ENCODE results near the gene TMEM181. TPM values are rescaled to one million over a fixed set of nuclear protein-coding genes. Genes with fewer than 3 reads are reported as not detected.

TMEM181 gene
- polyA plus RNA-seq, 1 of the 3 experiments (the other 2 are of a cell fraction): 19.5 TPM

DNA sequence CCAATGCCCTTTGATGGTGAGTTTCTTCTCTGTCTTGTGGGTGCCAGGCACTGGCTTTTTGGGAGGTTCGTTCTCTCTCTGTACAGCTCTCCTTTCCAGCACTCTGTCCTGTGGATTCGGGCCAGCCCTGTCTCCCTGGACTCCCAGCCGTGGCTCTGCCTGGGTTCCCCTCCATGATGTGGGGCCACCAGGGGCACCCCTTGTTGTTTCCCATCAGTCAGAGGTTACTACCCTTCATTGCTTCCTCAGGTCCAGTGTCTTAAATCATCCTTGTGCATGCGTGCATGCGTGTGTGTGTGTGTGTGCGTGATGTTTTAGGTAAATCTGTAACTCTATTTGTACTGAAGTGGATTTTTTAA is 44.1 kb downstream of the TMEM181 start:
- no peak overlapping the region for H2AFZ ChIP-seq (ENCODE audit: low read depth)
- H3K9me2 ChIP-seq: no peaks in the 10 kb centered on the region
- no peaks in the 10 kb centered on the region for H3K9me3 ChIP-seq
- H3K4me3 ChIP-seq (ENCODE audit: low read depth in 2 of 2, low read length in 1 of 2): no peak overlapping the region
- no peaks in the 10 kb centered on the region for H4K20me1 ChIP-seq (ENCODE audit: insufficient read depth)
- peaks cover 34 to 36% of the 10 kb centered on the region in 2 experiments for H3K36me3 ChIP-seq (replicated peaks in 1 of 2; ENCODE audit: control insufficient read depth in 1 of 2, insufficient read depth in 2 of 2, low read length in 1 of 2)
- H3F3A ChIP-seq (replicated peaks; ENCODE audit: insufficient read depth): no peaks in the 10 kb centered on the region
- H3K4me2 ChIP-seq: no peak overlapping the region
- H3K9ac ChIP-seq: no peak overlapping the region
- CTCF ChIA-PET: interaction anchor here (0.8 to 4.0 kb wide), 19 partner anchors 10 to 391 kb away, joined by 3 to 28 read pairs (median 5); partner anchors contain the start of gene DYNLT1
- POLR2A ChIA-PET: interaction anchor here (0.6 to 0.8 kb wide), 2 partner anchors 383 to 1659 kb away, joined by 4 to 9 read pairs; no protein-coding TSS in a partner anchor
- DNase-seq: peak; percentile 44
- no peaks in the 10 kb centered on the region for H3K27me3 ChIP-seq (ENCODE audit: insufficient read depth)
- WGBS (ENCODE audit: low lambda C conversion rate): 87% methylated on average over 6 of the region's 6 CpGs
- peaks cover 0 to 15% of the 10 kb centered on the region in 2 experiments; a peak in 2 of 4 replicates for H3K4me1 ChIP-seq (ENCODE audit: control insufficient read depth in 1 of 2, insufficient read depth in 2 of 2, low read depth in 1 of 2, low read length in 1 of 2)
- H3K27ac ChIP-seq (ENCODE audit: low read depth in 2 of 2, low read length in 1 of 2): peak overlapping the region in 1 of 2 experiments; percentile 64; a peak in 2 of 4 replicates
- peaks cover 10% of the 10 kb centered on the region; the same call in 1 of the 2 replicates for H3K79me2 ChIP-seq (ENCODE audit: insufficient read depth)
- TF ChIP-seq MXI1 (IDR thresholded peaks at IDR 0.05; ENCODE audit: low read depth, low read length) (no peak), EP300 (IDR thresholded peaks at IDR 0.05; ENCODE audit: borderline replicate concordance in 1 of 2, low read depth in 1 of 2, low read length in 1 of 2) (no peak), SMC3 (IDR thresholded peaks at IDR 0.05; ENCODE audit: low read depth, low read length) (no peak), YY1 (IDR thresholded peaks at IDR 0.05; ENCODE audit: low read depth) (no peak), FOXJ3 (CRISPR knock-in tag; IDR thresholded peaks at IDR 0.05) (no peak)
- TF ChIP-seq, protein P1, sequence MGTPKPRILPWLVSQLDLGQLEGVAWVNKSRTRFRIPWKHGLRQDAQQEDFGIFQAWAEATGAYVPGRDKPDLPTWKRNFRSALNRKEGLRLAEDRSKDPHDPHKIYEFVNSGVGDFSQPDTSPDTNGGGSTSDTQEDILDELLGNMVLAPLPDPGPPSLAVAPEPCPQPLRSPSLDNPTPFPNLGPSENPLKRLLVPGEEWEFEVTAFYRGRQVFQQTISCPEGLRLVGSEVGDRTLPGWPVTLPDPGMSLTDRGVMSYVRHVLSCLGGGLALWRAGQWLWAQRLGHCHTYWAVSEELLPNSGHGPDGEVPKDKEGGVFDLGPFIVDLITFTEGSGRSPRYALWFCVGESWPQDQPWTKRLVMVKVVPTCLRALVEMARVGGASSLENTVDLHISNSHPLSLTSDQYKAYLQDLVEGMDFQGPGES (IDR thresholded peaks at IDR 0.05; ENCODE audit: low read depth, low read length): no peak
- TF ChIP-seq, protein P2, sequence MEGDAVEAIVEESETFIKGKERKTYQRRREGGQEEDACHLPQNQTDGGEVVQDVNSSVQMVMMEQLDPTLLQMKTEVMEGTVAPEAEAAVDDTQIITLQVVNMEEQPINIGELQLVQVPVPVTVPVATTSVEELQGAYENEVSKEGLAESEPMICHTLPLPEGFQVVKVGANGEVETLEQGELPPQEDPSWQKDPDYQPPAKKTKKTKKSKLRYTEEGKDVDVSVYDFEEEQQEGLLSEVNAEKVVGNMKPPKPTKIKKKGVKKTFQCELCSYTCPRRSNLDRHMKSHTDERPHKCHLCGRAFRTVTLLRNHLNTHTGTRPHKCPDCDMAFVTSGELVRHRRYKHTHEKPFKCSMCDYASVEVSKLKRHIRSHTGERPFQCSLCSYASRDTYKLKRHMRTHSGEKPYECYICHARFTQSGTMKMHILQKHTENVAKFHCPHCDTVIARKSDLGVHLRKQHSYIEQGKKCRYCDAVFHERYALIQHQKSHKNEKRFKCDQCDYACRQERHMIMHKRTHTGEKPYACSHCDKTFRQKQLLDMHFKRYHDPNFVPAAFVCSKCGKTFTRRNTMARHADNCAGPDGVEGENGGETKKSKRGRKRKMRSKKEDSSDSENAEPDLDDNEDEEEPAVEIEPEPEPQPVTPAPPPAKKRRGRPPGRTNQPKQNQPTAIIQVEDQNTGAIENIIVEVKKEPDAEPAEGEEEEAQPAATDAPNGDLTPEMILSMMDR (IDR thresholded peaks at IDR 0.05): no peak

DNA sequence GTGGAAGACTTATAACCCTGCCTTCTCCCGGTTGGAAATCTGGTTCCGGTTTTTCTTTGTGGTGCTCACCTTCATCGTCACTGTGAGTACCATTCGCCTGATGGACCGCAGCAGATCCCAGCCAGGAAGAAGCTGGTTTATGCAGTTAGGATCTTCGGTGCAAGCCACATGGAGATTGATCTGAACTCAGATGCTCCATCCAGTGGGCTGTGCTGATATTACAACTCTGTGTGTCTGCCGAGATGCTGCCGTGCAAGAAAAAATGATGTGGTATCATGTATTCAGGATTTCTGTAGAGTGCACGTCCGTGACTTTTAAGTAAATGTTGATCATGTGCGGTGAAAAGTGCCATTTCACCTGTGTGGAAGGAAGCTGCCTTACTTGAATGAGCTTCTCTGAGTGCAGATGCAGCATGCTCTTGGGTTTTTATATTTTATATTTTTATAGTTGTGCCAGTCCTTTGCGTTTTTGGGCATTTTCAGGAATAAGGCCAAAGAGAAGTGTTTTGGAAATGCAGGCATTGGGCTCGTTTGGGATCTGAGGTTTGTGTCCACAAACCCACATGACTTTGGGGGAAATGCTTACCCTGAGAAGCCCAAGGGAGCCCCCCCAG is 45.5 kb downstream of the TMEM181 start:
- H2AFZ ChIP-seq (ENCODE audit: low read depth): no peak overlapping the region
- H3K9me2 ChIP-seq: no peaks in the 10 kb centered on the region
- no peaks in the 10 kb centered on the region for H3K27me3 ChIP-seq (ENCODE audit: insufficient read depth)
- peak; percentile 85 for DNase-seq
- H3F3A ChIP-seq (replicated peaks; ENCODE audit: insufficient read depth): no peaks in the 10 kb centered on the region
- no peak overlapping the region for H3K4me3 ChIP-seq (ENCODE audit: low read depth in 2 of 2, low read length in 1 of 2)
- H3K4me2 ChIP-seq: no peak overlapping the region
- H3K27ac ChIP-seq (ENCODE audit: low read depth in 2 of 2, low read length in 1 of 2): no peak overlapping the region
- peaks cover 0 to 15% of the 10 kb centered on the region in 2 experiments; a peak in 2 of 4 replicates for H3K4me1 ChIP-seq (ENCODE audit: control insufficient read depth in 1 of 2, insufficient read depth in 2 of 2, low read depth in 1 of 2, low read length in 1 of 2)
- H4K20me1 ChIP-seq (ENCODE audit: insufficient read depth): no peaks in the 10 kb centered on the region
- CTCF ChIA-PET: interaction anchor here (0.6 to 4.0 kb wide), 51 partner anchors 9 to 438 kb away, joined by 3 to 28 read pairs (median 4); partner anchors contain the start of genes SYTL3 and TMEM181
- H3K9me3 ChIP-seq: no peaks in the 10 kb centered on the region
- H3K36me3 ChIP-seq (replicated peaks in 1 of 2; ENCODE audit: control insufficient read depth in 1 of 2, insufficient read depth in 2 of 2, low read length in 1 of 2): peaks cover 40 to 45% of the 10 kb centered on the region in 2 experiments
- POLR2A ChIA-PET: interaction anchor here (1.4 kb wide), 1 partner anchor 69 kb away, joined by 6 read pairs; no protein-coding TSS in a partner anchor
- 44% methylated on average over 13 of the region's 13 CpGs for WGBS (ENCODE audit: low lambda C conversion rate)
- no peak overlapping the region for H3K9ac ChIP-seq
- peaks cover 10% of the 10 kb centered on the region; the same call in 1 of the 2 replicates for H3K79me2 ChIP-seq (ENCODE audit: insufficient read depth)
- TF ChIP-seq NRF1 (IDR thresholded peaks at IDR 0.05; ENCODE audit: low read depth, low read length) (no peak), ELF1 (IDR thresholded peaks at IDR 0.05) (no peak), EZH2phosphoT487 (IDR thresholded peaks at IDR 0.05; ENCODE audit: borderline replicate concordance, low read depth) (no peak), GABPA (IDR thresholded peaks at IDR 0.05; ENCODE audit: low read depth) (no peak), RAD21 (IDR thresholded peaks at IDR 0.05; ENCODE audit: low read length) (peak; percentile 79), TCF12 (IDR thresholded peaks at IDR 0.05) (no peak), RXRA (IDR thresholded peaks at IDR 0.05; ENCODE audit: borderline replicate concordance, low read depth) (no peak)
- TF ChIP-seq, protein P1 (IDR thresholded peaks at IDR 0.05; ENCODE audit: low read depth, low read length): no peak
- TF ChIP-seq, protein P2 (IDR thresholded peaks at IDR 0.05): peak; percentile 74
- TF ChIP-seq, protein P3, sequence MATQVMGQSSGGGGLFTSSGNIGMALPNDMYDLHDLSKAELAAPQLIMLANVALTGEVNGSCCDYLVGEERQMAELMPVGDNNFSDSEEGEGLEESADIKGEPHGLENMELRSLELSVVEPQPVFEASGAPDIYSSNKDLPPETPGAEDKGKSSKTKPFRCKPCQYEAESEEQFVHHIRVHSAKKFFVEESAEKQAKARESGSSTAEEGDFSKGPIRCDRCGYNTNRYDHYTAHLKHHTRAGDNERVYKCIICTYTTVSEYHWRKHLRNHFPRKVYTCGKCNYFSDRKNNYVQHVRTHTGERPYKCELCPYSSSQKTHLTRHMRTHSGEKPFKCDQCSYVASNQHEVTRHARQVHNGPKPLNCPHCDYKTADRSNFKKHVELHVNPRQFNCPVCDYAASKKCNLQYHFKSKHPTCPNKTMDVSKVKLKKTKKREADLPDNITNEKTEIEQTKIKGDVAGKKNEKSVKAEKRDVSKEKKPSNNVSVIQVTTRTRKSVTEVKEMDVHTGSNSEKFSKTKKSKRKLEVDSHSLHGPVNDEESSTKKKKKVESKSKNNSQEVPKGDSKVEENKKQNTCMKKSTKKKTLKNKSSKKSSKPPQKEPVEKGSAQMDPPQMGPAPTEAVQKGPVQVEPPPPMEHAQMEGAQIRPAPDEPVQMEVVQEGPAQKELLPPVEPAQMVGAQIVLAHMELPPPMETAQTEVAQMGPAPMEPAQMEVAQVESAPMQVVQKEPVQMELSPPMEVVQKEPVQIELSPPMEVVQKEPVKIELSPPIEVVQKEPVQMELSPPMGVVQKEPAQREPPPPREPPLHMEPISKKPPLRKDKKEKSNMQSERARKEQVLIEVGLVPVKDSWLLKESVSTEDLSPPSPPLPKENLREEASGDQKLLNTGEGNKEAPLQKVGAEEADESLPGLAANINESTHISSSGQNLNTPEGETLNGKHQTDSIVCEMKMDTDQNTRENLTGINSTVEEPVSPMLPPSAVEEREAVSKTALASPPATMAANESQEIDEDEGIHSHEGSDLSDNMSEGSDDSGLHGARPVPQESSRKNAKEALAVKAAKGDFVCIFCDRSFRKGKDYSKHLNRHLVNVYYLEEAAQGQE (IDR thresholded peaks at IDR 0.05; ENCODE audit: low read depth, low read length): no peak
